ENCODE data around the gene ANKRD22. TPM values are rescaled to one million over a fixed set of nuclear protein-coding genes. Genes with fewer than 3 reads are reported as not detected.

ANKRD22 gene
- total RNA-seq, 1 experiment from 2014 or later, result 4.9 TPM

- intact Hi-C loops (cut with micrococcal nuclease; ENCODE audit: unreplicated experiment), result no loop called here
- ChIA-PET POLR2A (ENCODE audit: unreplicated experiment) (no interaction called here), CTCF (no interaction called here)
These were observed 25.3 kb downstream of the ANKRD22 start for GRCh38 chr10:88826388-88826787.

GRCh38 chr10:88820748-88821401 is 30.8 kb downstream of the ANKRD22 start:
- TF ChIP-seq CTCF (conservative IDR thresholded peaks at IDR 0.05) (no peak), EZH2 (IDR thresholded peaks at IDR 0.05; ENCODE audit: low read depth) (no peak)
- no TSS peak for BruUV-seq (replicated peaks)
- no peaks in the 10 kb centered on the region for H3K36me3 ChIP-seq (ENCODE audit: low read depth)
- H3K4me1 ChIP-seq (replicated peaks; ENCODE audit: insufficient read depth), result no peaks in the 10 kb centered on the region
- POLR2A ChIA-PET (ENCODE audit: unreplicated experiment), result interaction anchor here (0.6 kb wide), 2 partner anchors 304 to 1983 kb away, joined by 3 to 8 read pairs; no protein-coding TSS in a partner anchor
- 0 out of 2 replicates have a peak overlapping the region, but pooled peaks have one; percentile 26 for H3K27ac ChIP-seq
- no peaks in the 10 kb centered on the region for H3K9me2 ChIP-seq (ENCODE audit: insufficient read depth)
- intact Hi-C loops (cut with micrococcal nuclease; ENCODE audit: unreplicated experiment), result no loop called here
- no peaks in the 10 kb centered on the region for H3K27me3 ChIP-seq (ENCODE audit: insufficient read depth, low read depth)
- no peak overlapping the region for H3K4me2 ChIP-seq
- CTCF ChIA-PET, result interaction anchor here (0.6 kb wide), 1 partner anchor 233 kb away, joined by 8 read pairs; no protein-coding TSS in a partner anchor
- no peak overlapping the region for H2AFZ ChIP-seq
- H3K9me3 ChIP-seq (ENCODE audit: insufficient read depth, low read depth), result no peaks in the 10 kb centered on the region
- no peak for DNase-seq
- H3K4me3 ChIP-seq, result no peak overlapping the region
- no peaks in the 10 kb centered on the region for H3F3A ChIP-seq (ENCODE audit: insufficient read depth, low read depth)
- no peaks in the 10 kb centered on the region for H4K20me1 ChIP-seq (ENCODE audit: insufficient read depth)
- H3K79me2 ChIP-seq (ENCODE audit: low read depth), result no peaks in the 10 kb centered on the region

More at GRCh38 chr10:88826388-88826787, 25.3 kb downstream of the ANKRD22 start:
- H3F3A ChIP-seq (ENCODE audit: insufficient read depth, low read depth), result no peaks in the 10 kb centered on the region
- TF ChIP-seq CTCF (conservative IDR thresholded peaks at IDR 0.05), result no peak
- no peak for TF ChIP-seq EZH2 (IDR thresholded peaks at IDR 0.05; ENCODE audit: low read depth)
- H3K79me2 ChIP-seq (ENCODE audit: low read depth), result no peaks in the 10 kb centered on the region
- H3K27me3 ChIP-seq (ENCODE audit: insufficient read depth, low read depth), result no peaks in the 10 kb centered on the region
- H2AFZ ChIP-seq, result no peak overlapping the region
- H4K20me1 ChIP-seq (ENCODE audit: insufficient read depth), result no peaks in the 10 kb centered on the region
- no peak overlapping the region for H3K4me2 ChIP-seq
- H3K36me3 ChIP-seq (ENCODE audit: low read depth), result 0 out of 2 replicates have a peak, but pooled peaks cover 4% of the 10 kb centered on the region
- no peak overlapping the region for H3K27ac ChIP-seq
- H3K9me3 ChIP-seq (ENCODE audit: insufficient read depth, low read depth), result no peaks in the 10 kb centered on the region
- BruUV-seq (replicated peaks), result no TSS peak
- no peak overlapping the region for H3K4me3 ChIP-seq
- no peaks in the 10 kb centered on the region for H3K9me2 ChIP-seq (ENCODE audit: insufficient read depth)
- no peak for DNase-seq
- peaks cover 8% of the 10 kb centered on the region for H3K4me1 ChIP-seq (replicated peaks; ENCODE audit: insufficient read depth)

- intact Hi-C loops (cut with micrococcal nuclease; ENCODE audit: unreplicated experiment), result no loop called here
These were observed 32.4 kb downstream of the ANKRD22 start for GRCh38 chr10:88819290-88819689.

More at GRCh38 chr10:88819290-88819689, 32.4 kb downstream of the ANKRD22 start:
- H3K27me3 ChIP-seq (ENCODE audit: insufficient read depth, low read depth), result no peaks in the 10 kb centered on the region
- DNase-seq, result no peak
- POLR2A ChIA-PET (ENCODE audit: unreplicated experiment), result no interaction called here
- no peaks in the 10 kb centered on the region for H3K9me2 ChIP-seq (ENCODE audit: insufficient read depth)
- no peaks in the 10 kb centered on the region for H3K79me2 ChIP-seq (ENCODE audit: low read depth)
- TF ChIP-seq CTCF (conservative IDR thresholded peaks at IDR 0.05) (no peak), EZH2 (IDR thresholded peaks at IDR 0.05; ENCODE audit: low read depth) (no peak)
- no peaks in the 10 kb centered on the region for H3F3A ChIP-seq (ENCODE audit: insufficient read depth, low read depth)
- H3K4me1 ChIP-seq (replicated peaks; ENCODE audit: insufficient read depth), result no peaks in the 10 kb centered on the region
- CTCF ChIA-PET, result no interaction called here
- H3K36me3 ChIP-seq (ENCODE audit: low read depth), result no peaks in the 10 kb centered on the region
- H3K27ac ChIP-seq, result no peak overlapping the region
- H3K4me3 ChIP-seq, result no peak overlapping the region
- no peaks in the 10 kb centered on the region for H3K9me3 ChIP-seq (ENCODE audit: insufficient read depth, low read depth)
- no peaks in the 10 kb centered on the region for H4K20me1 ChIP-seq (ENCODE audit: insufficient read depth)
- no peak overlapping the region for H2AFZ ChIP-seq
- H3K4me2 ChIP-seq, result no peak overlapping the region
- BruUV-seq (replicated peaks), result no TSS peak

Measured in PC-9 (cell line).